Right ventricle myocardium superior (tissue), 1 donor: ENCODE measurements around the gene SMOC1. TPM values are rescaled to one million over a fixed set of nuclear protein-coding genes. Genes with fewer than 3 reads are reported as not detected.

ENCODE experiments used
- ATAC-seq: fragments of 200-7000 bp; cut with Tn5 transposase; one replicate; pipeline ENCODE4 v1.9.1; 2020; ENCODE audit warnings: mild to moderate bottlenecking; ENCODE audit not compliant: poor library complexity
- DNase-seq: peaks from one replicate; pipeline ENCODE4 v3.0.0-alpha.2; 2020
- intact Hi-C: fragments of 100-400 bp; cut with DNase I; formaldehyde crosslinking; loops from one replicate; pipeline ENCODE4 v1.11.2; 2022
- total RNA-seq: library from RNA; stranded (reverse); fragmentation: NEBNext Ultra II Directional; extraction: Animal tissue kit (Norgen Biotek cat#: 25700); gene quantifications from one replicate; pipeline ENCODE4 v1.2.1, GENCODE V29; 2021
- donor health status: DM: no; HTN: yes; CAD: no; lungs with severe emphysema.

Gene SMOC1
- total RNA-seq, 1 donor from 2014 or later, result 1.8 TPM

DNA sequence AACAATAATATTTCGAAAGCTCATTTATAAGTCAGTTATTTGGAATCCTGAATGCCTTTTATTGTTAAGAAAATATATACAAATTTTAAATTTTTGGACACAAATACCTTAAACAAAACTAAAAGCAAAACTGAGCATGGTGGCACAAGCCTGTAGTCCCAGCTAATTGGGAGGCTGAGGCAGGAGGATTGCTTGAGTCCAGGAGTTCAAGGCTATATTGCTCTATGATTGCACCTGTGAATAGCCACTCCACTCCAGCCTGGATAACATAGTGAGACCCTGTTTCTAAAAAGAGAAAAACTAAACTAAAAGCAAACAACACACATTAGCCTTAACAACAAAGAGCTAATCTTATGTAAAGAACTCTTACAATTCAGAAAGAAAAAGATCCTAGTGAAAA lies 78.8 kb downstream of the SMOC1 start:
- DNase-seq, result no peak
- ATAC-seq, result no peak
- intact Hi-C loops, result no loop called here

DNA sequence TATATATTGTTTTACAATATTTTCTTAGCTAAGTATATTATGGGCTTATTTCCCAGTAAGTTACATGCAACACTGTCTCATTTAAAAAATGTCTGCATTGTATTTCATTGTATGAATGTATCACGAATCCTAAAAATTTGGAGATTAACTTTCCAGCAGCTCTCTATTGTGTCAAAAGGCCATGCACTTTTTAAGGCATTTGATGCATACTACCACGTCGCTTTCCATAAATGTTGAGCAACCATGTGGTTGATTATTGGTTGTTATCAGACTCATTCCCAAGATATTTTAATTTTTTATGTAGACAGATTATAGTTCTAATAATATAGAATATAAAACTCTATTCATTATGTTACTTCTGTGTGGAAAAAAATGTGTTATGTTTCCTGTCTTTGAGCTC lies 79.9 kb downstream of the SMOC1 start:
- intact Hi-C loops, result no loop called here
- DNase-seq, result no peak
- no peak for ATAC-seq

DNA sequence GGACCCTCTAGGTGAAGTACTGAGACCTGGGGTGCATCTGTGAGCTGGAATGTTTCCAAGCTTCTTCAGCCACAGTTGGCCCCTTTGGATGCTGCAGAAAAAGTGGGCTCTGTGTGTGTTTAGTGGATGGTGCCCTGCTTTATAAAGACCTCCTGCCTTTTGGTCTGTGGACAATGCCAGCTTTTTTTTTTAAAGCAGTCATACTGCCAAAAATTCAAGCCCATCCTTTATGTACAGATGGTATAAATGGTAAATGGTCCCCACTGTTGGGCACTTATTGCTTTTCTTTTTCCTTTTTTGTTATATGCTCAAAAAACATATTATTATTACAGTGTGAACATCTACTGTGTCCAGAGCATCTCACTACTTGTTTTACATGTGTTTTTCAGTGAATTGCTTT lies 81.1 kb downstream of the SMOC1 start:
- intact Hi-C loops, result no loop called here
- no peak for DNase-seq
- no peak for ATAC-seq

DNA sequence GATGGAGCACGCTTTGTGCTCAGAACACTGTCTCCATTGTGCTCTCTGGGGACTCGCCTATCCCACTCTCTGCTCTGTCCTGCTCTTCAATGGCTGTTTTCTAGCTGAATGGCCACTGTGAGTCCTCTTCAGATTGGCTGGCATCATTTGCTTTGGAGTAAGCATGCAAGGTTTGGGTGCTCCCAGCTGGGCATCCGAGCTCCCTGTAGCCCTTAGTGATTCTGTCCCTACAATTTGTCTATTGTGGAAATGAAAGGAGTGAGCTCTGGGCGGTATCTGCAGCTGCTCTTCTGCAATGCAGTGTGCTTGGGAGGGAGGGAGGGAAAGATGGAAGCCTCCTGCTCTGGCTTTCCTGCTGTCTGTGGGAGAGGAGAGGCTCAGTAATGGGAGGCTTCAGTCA lies 84.8 kb downstream of the SMOC1 start:
- intact Hi-C loops, result no loop called here
- ATAC-seq, result no peak

DNA sequence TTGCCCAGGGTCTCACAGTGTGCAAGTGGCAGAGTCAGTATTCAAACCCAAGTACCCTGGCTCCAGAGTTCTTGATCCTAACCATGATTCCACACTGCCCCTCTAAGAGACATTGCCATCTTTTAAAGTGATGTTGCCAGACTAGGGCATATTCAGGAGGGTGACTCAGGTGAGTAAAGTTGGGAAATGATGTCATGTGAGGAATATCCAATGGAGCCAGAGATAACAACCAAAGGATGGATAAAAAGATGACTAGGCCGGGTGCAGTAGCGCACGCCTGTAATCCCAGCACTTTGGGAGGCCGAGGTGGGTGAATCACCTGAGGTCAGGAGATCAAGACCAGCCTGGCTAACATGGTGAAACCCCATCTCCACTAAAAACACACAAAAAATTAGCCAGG lies 85.6 kb downstream of the SMOC1 start:
- ATAC-seq (no peak), DNase-seq (no peak)
- intact Hi-C loops, result no loop called here

More for the DNA sequence above, 84.8 kb downstream of the SMOC1 start:
- DNase-seq, result no peak

DNA sequence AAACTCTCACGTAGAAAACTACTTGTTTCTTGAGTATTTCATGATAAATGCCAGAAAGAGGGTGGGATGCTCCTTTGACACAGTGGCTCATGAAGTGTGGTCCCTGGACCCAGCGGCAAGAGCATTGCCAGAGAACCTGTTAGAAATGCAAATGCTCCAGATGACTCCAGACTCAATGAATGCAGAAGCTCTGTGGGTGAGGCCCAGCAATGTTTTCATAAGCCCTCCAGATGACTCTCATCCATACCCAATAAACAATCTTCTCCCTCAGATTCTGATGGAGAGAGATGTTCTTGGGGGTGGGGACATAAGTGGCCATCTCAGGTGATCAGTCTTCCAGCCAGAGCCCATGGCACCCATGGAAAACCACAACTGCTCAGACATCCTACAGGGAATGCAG lies 88.9 kb downstream of the SMOC1 start:
- no peak for DNase-seq
- ATAC-seq, result no peak
- intact Hi-C loops, result no loop called here

DNA sequence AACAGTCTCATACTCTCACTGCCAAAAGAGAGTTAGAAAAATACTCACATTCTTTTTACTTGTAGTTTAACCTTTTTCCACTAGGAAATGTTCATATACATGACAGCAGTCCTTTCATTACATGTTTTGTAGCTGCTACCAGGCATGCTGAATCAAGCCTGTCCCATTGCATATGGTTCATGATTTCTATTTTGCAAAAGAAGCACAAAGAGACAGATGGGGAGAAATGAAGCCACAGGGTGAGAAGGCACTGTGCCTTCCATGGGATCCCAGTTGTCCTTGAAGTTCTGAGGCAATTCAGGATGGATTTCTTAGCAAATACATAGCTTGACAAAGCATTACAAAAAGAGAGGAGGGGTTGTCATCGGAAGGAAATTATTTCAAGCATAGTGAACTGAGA lies 89.5 kb downstream of the SMOC1 start:
- intact Hi-C loops, result no loop called here
- ATAC-seq, result no peak
- DNase-seq, result no peak

DNA sequence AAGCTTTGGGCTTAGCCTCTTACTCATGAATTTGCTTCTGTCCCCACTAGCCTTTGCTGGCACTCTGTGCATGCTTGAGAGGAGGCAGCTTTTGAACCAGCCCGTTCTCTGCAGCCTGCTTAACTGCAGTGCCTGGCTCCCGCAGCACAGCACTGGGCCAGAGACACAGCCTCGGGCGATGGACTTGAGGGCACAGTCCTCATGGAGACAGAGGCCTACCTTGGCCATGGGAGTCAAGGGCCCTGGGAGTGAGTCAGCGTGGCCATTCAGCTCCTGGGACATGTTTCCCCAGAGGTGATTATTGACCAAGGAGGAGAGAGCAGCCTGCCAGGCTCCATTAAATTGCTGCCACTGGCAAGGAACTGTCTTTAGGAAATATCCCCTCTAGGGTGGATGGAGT lies 93.5 kb downstream of the SMOC1 start:
- DNase-seq (no peak), ATAC-seq (no peak)
- intact Hi-C loops, result no loop called here

DNA sequence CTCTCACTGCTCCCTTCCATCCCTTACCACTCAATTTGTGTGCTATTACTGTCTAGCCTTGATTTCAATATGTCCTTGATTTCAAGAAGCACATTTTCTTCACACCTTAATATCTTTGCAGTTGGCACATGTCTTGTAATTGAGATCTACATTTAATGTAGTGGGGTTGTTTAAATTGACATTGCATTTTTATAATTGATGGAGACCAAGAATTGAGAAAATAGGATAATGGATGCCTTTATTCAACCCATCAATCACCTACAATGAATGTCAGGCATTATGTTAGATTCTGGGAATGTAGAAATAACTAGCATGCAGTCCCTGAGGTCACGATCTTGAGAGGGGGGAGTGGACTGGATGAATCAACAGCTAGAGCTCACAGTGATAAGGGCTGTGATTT lies 94.6 kb downstream of the SMOC1 start:
- DNase-seq (no peak), ATAC-seq (no peak)
- intact Hi-C loops, result no loop called here

DNA sequence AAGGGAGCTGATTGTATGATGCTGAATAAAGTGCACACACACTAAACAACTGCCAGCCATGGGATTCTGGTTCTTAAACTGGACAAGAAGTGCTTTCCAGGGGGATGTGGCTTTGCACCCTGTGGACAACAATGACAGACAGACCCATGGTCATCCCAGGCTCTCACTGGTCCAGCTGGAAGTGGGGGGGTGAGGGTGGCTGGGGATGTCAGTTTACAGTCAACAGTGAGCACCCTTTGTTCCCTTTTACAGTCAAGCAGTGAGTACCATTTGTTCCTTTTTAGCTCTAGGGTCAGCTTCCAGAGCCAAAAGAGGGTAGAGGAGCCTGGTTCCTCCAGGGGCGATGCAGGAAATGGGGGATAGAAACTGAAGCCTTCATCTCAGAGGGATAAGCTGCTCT lies 100.7 kb downstream of the SMOC1 start:
- intact Hi-C loops, result no loop called here

DNA sequence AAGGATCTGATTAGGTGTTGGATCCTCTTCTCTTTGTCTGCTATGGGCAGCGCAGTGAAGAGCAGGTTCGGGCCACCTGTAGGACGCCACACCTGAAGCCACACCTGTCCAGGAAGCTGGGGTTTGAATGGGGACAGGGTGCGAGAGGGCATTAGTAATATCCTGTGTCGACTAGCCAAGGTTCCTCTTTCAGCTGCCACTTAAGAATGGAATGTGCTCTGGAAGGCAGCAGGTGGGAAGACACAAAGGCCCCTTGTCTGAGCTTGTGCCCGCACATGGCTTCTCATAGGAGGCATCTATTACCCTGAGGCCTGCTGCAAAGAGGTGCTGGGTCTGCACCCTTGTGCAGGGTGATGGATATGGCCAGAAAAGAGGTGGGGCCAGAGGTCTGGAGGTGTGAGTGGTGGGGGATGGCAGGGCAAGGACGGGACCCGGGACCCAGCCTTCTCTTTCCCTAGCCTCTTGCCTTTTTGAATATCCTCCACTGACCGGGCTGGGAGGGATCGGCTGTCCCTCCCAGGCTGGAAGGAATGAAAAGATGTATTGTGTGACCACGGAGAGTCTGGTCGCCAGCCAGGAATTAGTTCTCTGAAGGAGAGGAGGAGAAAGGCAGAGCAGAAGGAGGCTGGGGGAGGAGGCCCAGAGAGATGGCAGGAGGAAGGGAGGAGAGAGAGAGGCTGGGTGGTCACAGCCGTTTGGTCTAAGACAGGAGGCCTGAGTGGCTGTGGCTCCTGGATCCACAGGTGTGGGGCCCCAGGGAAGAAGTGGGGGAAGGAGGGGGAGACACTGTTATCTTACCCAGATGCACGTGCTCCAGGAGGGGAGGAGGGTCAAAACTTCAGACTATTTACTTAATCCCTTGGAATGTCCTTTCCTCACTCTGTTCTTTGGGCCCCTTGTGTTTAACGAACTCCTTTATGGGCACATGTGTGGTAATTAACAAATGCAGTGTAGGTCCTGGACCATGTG lies 101.5 kb downstream of the SMOC1 start:
- ATAC-seq, result no peak
- DNase-seq, result no peak
- intact Hi-C loops, result no loop called here

More for the DNA sequence above, 100.7 kb downstream of the SMOC1 start:
- no peak for ATAC-seq
- no peak for DNase-seq

DNA sequence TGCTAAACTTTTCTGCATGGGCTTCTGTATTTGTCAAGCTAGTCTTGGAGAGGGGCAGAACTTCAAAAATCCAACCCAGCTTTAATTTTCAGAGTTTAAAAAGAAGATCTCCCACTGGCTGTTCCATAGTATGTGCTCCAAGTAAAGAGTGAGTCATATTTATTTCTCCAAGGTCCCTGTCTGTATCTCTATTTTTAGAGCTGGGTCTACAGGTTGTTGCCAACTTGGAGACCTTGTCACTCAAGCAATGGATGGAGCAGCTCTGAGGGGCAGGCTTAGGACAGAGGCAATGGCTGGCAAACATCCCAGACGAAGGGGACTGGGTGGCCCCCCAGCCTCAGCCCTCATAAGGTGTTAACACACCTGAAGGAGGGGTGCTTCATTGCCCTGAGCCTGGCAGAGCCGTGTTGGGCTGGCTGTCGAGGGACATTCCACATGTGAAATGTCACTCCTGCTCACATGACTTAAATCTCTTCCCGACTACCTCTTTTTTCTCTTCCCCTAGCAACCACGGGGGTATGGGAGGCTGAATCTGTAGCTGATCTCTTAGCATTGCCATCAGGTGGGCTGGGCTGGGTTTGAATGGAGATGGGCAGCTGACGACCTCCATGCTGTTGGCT lies 103.1 kb downstream of the SMOC1 start:
- intact Hi-C loops, result no loop called here
- DNase-seq (no peak), ATAC-seq (no peak)

DNA sequence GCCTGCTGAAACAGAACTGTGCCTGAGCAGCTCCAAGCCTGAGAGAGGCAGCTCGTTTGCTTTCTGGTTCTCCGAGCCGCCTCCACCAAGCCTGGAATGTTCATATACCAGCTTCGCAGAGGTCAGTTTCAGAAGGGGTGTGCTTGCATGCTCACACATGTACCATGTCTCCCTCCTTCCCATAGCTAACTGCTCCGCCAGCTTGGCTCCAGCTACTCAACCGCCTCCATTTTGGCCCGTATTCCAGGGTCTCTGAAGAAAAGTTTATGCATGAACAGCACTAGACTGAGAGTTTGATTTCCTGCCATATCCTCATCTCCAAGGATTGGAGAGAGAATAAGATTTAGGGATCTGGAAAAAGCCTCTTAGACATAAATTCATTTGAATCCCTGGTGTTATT lies 103.7 kb downstream of the SMOC1 start:
- intact Hi-C loops, result no loop called here
- no peak for ATAC-seq
- no peak for DNase-seq

DNA sequence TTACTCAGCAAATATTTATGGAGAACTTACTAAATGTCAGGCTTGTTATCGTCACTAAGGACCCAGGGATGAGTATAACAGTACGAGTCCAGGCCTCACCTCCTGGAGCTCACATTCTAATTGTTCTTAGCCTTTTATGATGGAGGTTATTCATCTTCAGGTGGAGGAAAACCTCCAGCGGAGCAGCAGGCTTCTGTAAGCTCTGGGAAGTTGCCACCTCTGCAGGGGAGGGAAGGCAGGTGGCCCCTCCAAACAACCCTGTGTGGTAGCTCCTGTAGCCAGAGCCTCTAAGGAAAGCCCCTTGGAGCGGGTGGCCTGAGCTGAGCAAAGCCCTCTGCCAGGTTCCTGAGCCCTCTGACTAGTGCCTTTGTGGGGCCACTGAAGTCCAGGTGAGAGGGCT lies 104.1 kb downstream of the SMOC1 start:
- DNase-seq (no peak), ATAC-seq (no peak)
- intact Hi-C loops, result no loop called here

DNA sequence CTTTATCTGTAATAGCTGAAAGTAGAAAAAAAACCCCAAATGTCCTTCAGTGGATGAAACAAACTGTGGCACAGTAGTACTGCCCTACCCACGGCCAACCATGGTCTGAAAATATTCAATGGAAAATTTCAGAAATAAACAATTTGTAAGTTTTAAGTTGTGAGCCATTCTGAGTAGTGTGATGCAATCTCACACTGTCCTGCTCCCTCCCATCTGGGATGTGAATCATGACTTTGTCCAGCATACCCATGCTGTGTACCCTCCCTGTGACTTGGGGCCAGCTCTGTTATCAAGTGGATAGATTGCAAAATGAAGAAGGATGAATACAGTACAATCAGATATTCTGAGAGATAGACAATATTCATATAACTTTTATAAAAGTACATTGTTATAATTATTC lies 106.2 kb downstream of the SMOC1 start:
- intact Hi-C loops, result no loop called here
- ATAC-seq, result peak; percentile 49
- no peak for DNase-seq

DNA sequence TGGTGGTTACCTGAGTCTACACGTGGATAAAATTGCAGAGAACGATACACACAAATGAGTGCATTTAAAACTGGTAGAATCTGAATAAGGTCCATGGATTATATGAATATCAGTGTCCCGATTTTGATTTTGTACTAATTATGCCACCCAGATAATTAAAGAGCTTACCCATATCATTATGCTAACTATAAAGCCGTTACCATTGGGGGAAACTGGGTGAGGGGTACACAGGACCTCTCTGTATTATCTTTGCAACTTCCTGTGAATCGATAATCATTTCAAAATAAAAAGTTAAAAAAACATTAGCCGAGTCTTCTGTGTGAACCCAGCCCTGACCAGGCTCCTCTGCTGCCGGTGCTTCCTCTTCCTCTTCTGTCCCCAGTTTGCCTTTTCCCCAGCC lies 107.1 kb downstream of the SMOC1 start:
- no peak for ATAC-seq
- no peak for DNase-seq
- intact Hi-C loops, result no loop called here

DNA sequence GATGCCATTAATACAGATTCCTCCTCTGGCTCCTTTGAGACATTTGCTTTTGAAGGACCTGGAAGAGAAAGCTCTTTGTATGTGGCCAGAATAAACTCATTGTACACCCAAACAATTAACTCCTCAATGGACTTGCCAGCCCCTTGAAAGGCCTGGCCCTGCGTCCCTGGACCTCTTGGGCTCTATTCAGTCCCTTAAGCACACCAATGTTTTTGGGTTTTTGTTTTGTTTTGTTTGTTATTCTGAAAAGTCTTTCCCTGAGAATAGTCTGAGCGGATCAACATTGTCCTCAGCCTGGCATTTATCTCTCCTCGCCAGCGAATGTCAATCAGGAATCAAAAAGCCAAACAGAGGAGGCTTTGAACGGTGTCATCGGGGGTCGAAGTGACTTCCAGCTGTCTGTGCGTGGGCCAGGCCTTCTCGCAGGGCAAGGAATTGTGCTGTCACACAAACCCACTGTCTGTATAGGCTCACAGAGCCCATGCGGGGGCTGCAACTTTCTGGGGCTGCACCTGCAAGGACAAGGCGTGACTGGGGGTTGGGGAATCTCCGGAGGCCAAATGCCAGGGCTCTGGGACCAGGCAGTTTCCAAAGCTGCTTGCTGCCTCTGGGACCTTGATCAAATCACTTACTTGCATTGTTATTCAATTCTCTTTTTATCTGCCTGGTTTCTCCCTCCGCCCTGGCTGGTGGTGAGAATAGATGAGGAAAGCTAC lies 108.3 kb downstream of the SMOC1 start:
- ATAC-seq (no peak), DNase-seq (no peak)
- intact Hi-C loops, result no loop called here

DNA sequence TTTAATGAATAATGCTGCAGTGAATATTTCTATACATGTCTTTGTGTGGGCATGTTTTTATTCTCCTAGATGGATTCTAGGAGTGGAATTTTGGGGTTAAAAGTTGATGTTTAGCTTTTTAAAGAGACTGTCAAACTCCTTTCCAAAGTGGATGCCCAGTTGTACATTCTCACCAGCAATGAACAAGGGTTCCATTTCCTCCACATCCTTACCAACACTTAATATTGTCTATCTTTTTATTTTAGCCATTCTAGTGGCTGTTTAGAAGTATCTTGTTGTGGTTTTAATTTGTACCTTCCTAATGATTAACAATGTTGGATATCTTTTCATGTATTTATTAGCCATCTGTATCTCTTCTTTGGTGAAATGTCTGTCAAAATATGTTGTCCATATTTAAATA lies 109.8 kb downstream of the SMOC1 start:
- intact Hi-C loops, result no loop called here
- no peak for ATAC-seq
- no peak for DNase-seq

DNA sequence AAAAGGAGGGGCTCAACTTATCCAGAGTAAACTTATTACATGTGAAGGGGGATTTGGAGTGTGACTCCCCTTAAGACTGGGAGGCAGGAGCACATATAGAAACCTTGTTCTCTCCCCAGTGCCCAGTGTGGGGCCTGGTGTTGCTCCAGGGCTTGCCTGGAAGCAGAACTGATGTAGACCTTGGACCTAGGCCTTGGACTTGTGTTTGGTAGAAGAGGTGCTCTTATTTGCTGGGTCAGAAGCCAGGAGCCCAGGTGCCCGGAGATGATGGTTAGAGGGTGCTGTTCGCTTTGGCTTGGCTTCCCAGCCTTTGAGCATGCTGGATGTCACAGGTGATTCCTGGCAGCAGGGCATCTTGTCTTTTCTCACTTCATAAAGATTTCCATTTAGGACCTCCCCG lies 110.4 kb downstream of the SMOC1 start:
- ATAC-seq (no peak), DNase-seq (no peak)
- intact Hi-C loops, result no loop called here

DNA sequence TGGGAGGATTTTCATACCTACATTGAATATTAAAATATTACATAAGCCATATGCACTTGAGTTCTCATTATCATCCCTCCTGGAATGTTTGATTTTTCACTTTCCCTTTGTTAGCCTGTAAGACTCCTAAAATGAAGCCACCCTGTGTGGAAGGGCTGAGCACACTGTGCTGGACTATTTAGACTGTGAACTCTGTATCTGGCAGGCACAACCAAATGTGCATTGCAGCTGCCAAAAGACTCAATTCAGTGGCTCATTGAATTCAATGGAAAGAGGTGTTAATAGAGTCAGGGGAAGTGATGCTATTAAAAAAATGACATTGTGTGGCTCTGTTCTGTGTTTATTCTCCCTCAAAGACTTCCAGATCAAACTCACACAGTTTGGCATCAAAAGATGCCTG lies 111.1 kb downstream of the SMOC1 start:
- DNase-seq (no peak), ATAC-seq (no peak)
- intact Hi-C loops, result no loop called here
